ENCODE data around the gene RPS6KB2.
"Not testable (repeated sequence)": the region's sequence is repeated elsewhere in the genome, so short reads cannot be mapped to it uniquely, and the experiment has no call there.

Gene RPS6KB2

DNA sequence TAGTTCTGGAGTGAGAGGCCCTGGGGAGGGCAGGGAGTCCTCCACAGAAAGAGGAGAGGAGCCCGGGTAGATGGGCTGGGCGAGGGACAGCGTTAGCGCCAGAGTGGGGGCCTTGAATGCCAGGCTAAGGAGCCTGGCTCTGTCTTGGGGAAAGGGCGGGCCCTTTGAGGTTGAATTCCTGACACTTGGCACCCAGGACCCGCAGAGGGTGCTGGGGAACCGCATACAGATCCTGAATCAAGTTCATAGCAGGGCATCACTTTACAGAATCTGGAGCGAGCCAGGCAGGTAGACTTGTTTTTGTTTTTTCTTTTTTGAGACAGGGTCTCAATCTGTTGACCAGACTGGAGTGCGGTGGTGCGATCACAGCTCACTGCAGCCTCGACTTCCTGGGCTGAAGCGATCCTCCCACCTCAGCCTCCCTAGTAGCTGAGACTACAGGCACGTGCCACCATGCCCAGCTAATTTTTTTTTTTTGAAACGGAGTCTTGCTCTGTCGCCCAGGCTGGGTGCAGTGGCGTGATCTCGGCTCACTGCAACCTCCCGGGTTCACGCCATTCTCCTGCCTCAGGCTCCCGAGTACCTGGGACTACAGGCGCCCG lies 6.8 kb upstream of the RPS6KB2 start:
- no peak for DNase-seq (ENCODE audit: low spot score in 2 of 2)
- ATAC-seq (ENCODE audit: low read depth), result no peak
- H3K9me3 Mint-ChIP-seq, result no peaks in the 10 kb centered on the region
- peak overlapping the region; percentile 87 for H3K4me3 Mint-ChIP-seq
- H3K27me3 Mint-ChIP-seq, result no peaks in the 10 kb centered on the region
- H3K27ac Mint-ChIP-seq, result peak overlapping the region; percentile 65
- H3K36me3 Mint-ChIP-seq, result peaks cover 1% of the 10 kb centered on the region
- H3K4me1 Mint-ChIP-seq, result peaks cover 38% of the 10 kb centered on the region

DNA sequence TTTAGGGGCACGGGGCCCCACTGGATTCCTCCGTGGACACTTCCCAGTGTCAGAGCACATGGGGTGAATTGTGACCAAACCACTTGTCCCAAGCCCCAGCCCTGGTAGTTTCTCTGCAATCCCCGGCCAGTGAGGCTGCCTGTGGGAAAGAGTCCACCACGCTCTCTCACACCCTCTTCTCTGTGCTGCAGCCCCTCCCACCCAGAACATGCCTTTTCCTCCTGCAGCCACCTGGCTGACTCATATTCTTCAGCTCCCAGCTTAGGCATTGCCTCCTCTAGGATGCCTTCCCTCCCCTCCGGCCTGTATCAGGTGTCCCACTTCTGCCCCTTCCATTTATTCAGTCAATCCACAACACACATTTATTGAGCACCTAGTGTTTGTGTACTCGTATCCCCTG lies 5.4 kb upstream of the RPS6KB2 start:
- Mint-ChIP-seq H3K4me1 (peaks cover 27% of the 10 kb centered on the region), H3K9me3 (no peaks in the 10 kb centered on the region), H3K4me3 (peak overlapping the region; percentile 33), H3K36me3 (peaks cover 1% of the 10 kb centered on the region), H3K27me3 (no peaks in the 10 kb centered on the region), H3K27ac (no peak overlapping the region)
- DNase-seq (ENCODE audit: low spot score in 2 of 2) (no peak), ATAC-seq (ENCODE audit: low read depth) (no peak)

DNA sequence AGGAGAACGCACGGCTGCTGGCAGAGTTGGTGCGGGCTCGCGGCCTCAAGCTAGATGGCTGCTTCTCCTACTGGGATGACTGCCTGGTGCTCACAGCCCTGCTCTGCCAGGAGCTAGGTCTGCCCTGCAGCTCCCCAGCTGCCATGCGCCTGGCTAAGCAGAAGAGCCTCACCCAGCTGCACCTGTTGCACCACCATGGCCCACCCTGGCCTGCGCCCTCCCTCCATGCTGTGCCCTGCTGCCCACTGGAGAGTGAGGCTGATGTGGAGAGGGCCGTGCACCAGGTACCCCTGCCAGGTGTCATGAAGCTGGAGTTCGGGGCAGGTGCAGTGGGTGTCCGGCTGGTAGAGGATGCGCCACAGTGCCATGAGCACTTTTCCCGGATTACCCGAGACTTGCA lies 4.8 kb upstream of the RPS6KB2 start:
- peaks cover 23% of the 10 kb centered on the region for H3K4me1 Mint-ChIP-seq

DNA sequence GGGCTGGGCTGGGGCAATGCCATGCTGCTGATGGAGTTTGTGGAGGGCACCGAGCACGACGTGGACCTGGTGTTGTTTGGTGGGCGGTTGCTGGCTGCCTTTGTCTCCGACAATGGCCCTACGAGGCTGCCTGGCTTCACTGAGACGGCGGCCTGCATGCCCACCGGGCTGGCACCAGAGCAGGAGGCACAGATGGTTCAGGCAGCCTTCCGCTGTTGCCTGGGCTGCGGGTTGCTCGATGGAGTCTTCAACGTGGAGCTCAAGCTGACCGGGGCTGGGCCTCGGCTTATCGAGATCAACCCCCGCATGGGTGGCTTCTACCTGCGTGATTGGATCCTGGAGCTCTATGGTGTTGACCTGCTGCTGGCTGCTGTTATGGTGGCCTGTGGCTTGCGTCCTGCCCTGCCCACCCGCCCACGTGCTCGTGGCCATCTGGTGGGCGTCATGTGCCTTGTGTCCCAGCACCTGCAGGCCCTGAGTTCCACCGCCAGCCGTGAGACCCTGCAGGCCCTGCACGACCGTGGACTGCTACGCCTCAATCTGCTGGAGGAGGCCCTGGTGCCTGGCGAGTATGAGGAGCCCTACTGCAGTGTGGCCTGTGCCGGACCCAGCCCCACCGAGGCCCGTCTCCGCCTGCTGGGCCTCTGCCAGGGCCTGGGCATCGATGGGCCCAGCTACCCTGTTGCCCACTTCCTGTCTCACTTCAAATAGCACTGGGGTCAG lies 4.2 kb upstream of the RPS6KB2 start:
- Mint-ChIP-seq H3K9me3 (no peaks in the 10 kb centered on the region), H3K4me1 (peaks cover 27% of the 10 kb centered on the region), H3K27me3 (no peaks in the 10 kb centered on the region), H3K36me3 (peaks cover 1% of the 10 kb centered on the region), H3K4me3 (no peak overlapping the region), H3K27ac (no peak overlapping the region)
- DNase-seq (ENCODE audit: low spot score in 2 of 2) (no peak), ATAC-seq (ENCODE audit: low read depth) (no peak)

More for the DNA sequence above, 4.8 kb upstream of the RPS6KB2 start:
- ATAC-seq (ENCODE audit: low read depth), result no peak
- no peaks in the 10 kb centered on the region for H3K9me3 Mint-ChIP-seq
- peaks cover 1% of the 10 kb centered on the region for H3K36me3 Mint-ChIP-seq
- no peak overlapping the region for H3K4me3 Mint-ChIP-seq
- no peak overlapping the region for H3K27ac Mint-ChIP-seq
- H3K27me3 Mint-ChIP-seq, result no peaks in the 10 kb centered on the region
- no peak for DNase-seq (ENCODE audit: low spot score in 2 of 2)

DNA sequence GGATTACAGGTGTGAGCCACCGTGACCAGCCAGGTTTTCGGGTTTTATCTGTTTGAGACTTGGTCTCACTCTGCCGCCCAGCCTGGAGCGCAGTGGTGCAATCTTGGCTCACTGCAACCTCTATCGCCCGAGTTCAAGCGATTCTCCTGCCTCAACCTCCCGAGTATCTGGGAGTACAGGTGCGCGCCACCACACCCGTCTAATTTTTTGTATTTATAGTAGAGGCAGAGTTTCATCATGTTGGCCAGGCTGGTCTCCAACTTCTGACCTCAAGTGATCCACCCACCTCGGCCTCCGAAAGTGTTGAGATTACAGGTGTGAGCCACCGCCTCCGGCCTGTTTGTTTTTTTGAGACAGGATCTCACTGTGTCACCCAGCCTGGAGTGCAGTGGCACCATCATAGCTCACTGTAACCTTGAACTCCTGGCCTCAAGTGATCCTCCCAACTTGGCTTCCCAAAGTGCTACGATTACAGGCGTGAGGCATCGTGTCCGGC lies 882 bp upstream of the RPS6KB2 start:
- not testable (repeated sequence) for H3K27me3 Mint-ChIP-seq; H3K27ac Mint-ChIP-seq; H3K36me3 Mint-ChIP-seq; H3K9me3 Mint-ChIP-seq; ATAC-seq (ENCODE audit: low read depth); DNase-seq (ENCODE audit: low spot score in 2 of 2)
- H3K4me1 Mint-ChIP-seq, result peaks cover 22% of the 10 kb centered on the region
- peak overlapping the region; percentile 97 for H3K4me3 Mint-ChIP-seq

DNA sequence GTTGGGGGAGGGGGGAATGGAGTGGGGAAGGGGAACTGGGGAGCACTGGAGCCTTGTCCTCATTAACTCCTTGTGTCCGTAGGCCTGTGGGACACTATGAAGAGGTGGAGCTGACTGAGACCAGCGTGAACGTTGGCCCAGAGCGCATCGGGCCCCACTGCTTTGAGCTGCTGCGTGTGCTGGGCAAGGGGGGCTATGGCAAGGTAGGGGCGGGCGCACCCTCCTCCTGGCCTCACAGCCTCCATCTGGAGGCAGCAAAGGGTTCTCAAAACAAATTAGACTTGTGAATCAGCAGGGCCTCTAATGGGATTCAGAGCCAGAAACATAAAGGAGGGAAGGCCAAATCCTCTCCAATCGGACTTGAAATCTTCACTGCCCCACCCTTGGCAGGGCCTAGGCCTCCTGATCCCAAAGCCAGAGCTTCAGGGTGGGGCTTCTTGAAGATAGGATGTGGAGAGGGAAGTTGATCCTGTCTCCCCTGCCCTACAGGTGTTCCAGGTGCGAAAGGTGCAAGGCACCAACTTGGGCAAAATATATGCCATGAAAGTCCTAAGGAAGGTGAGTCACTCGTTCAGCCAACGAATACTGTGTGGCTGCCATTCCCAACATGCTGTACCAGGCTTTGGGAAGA lies 859 bp downstream of the RPS6KB2 start:
- ATAC-seq (ENCODE audit: low read depth) (no peak), DNase-seq (ENCODE audit: low spot score in 2 of 2) (no peak)
- peak overlapping the region; percentile 97 for H3K4me3 Mint-ChIP-seq
- H3K27ac Mint-ChIP-seq, result peak overlapping the region; percentile 95
- no peaks in the 10 kb centered on the region for H3K9me3 Mint-ChIP-seq
- no peaks in the 10 kb centered on the region for H3K27me3 Mint-ChIP-seq
- H3K4me1 Mint-ChIP-seq, result peaks cover 28% of the 10 kb centered on the region
- peaks cover 7% of the 10 kb centered on the region for H3K36me3 Mint-ChIP-seq

DNA sequence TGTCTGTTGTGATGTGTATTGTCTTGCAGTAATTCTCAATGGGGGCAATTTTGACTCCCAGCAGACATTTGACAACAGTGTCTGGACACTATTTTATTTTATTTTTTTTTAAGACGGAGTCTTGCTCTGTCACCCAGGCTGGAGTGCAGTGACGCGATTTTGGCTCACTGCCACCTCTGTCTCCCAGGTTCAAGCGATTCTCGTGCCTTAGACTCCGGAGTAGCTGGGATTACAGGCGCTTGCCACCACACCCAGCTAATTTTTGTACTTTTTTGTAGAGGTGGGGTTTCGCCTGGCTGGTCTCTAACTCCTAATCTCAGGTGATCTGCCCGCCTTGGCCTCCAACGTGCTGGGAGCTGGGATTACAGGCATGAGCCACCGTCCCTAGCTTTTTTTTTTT lies 1.4 kb downstream of the RPS6KB2 start:
- no peaks in the 10 kb centered on the region for H3K27me3 Mint-ChIP-seq
- H3K4me3 Mint-ChIP-seq, result peak overlapping the region; percentile 39
- no peaks in the 10 kb centered on the region for H3K9me3 Mint-ChIP-seq
- peaks cover 26% of the 10 kb centered on the region for H3K4me1 Mint-ChIP-seq
- no peak overlapping the region for H3K27ac Mint-ChIP-seq
- H3K36me3 Mint-ChIP-seq, result peaks cover 7% of the 10 kb centered on the region
- DNase-seq (ENCODE audit: low spot score in 2 of 2) (no peak), ATAC-seq (ENCODE audit: low read depth) (no peak)

DNA sequence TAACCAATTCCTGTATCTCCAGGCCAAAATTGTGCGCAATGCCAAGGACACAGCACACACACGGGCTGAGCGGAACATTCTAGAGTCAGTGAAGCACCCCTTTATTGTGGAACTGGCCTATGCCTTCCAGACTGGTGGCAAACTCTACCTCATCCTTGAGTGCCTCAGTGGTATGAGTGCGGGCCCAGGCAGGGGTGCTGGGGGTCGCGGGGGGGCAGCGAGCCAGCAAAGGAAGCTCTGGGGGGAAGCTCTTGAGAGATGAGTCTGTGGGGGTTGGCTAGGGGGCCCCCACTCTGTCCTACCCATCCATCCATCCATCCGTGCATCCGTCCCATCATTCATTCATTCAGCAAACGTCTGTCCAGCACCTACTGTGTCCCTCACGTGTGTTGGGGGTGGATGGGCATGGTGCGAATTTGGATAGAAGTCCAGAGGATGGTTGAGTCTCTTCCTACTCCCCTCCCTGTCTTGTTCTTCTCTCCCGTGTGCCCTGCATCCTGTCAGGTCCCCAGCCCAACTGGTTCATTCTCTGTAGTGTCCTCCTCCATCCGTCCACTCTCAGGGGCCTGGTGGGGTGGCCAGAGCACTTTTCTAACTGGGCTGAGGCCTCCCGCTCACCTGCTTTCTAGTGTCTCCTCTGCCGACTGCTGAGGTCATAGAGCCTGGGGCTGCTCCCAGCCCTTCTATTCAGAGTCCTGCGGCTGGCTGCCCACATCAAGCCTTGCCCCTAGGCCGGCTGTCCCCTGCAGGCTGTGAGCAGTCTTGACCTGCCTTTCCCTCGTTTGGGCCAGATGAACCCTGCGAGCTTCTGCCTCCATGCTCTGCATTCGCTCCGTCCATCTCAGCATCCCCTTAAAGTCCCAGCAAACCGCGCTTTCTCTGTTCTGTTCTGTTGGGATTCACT lies 3.3 kb downstream of the RPS6KB2 start:
- peaks cover 17% of the 10 kb centered on the region for H3K36me3 Mint-ChIP-seq
- no peak overlapping the region for H3K27ac Mint-ChIP-seq
- no peak for ATAC-seq (ENCODE audit: low read depth)
- no peak for DNase-seq (ENCODE audit: low spot score in 2 of 2)
- H3K4me1 Mint-ChIP-seq, result peaks cover 37% of the 10 kb centered on the region
- no peaks in the 10 kb centered on the region for H3K27me3 Mint-ChIP-seq
- no peaks in the 10 kb centered on the region for H3K9me3 Mint-ChIP-seq
- H3K4me3 Mint-ChIP-seq, result no peak overlapping the region

DNA sequence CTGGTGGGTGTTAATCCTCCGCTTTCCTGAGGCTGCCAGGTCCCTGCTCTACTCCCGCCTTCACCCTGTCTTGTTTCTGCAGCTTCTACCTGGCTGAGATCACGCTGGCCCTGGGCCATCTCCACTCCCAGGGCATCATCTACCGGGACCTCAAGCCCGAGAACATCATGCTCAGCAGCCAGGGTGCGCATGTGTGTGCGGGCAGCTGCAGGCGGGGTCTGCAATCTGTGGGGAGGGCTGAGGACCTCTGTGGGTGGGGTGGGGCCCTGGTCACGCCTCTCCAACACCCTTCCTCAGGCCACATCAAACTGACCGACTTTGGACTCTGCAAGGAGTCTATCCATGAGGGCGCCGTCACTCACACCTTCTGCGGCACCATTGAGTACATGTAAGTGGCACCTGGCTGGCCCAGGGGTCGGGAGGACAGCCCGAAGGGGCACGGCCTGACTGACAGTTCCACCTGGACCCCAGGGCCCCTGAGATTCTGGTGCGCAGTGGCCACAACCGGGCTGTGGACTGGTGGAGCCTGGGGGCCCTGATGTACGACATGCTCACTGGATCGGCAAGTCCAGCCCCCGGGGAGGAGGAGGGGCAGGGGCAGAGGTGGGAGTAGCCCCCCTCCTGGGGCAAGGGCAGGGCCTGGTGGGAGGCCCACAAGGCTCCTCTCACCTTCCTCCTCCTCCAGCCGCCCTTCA lies 4.5 kb downstream of the RPS6KB2 start:
- Mint-ChIP-seq H3K4me1 (peaks cover 38% of the 10 kb centered on the region), H3K4me3 (no peak overlapping the region), H3K27ac (peak overlapping the region; percentile 75), H3K36me3 (peaks cover 18% of the 10 kb centered on the region), H3K9me3 (no peaks in the 10 kb centered on the region), H3K27me3 (no peaks in the 10 kb centered on the region)
- ATAC-seq (ENCODE audit: low read depth), result no peak
- no peak for DNase-seq (ENCODE audit: low spot score in 2 of 2)

DNA sequence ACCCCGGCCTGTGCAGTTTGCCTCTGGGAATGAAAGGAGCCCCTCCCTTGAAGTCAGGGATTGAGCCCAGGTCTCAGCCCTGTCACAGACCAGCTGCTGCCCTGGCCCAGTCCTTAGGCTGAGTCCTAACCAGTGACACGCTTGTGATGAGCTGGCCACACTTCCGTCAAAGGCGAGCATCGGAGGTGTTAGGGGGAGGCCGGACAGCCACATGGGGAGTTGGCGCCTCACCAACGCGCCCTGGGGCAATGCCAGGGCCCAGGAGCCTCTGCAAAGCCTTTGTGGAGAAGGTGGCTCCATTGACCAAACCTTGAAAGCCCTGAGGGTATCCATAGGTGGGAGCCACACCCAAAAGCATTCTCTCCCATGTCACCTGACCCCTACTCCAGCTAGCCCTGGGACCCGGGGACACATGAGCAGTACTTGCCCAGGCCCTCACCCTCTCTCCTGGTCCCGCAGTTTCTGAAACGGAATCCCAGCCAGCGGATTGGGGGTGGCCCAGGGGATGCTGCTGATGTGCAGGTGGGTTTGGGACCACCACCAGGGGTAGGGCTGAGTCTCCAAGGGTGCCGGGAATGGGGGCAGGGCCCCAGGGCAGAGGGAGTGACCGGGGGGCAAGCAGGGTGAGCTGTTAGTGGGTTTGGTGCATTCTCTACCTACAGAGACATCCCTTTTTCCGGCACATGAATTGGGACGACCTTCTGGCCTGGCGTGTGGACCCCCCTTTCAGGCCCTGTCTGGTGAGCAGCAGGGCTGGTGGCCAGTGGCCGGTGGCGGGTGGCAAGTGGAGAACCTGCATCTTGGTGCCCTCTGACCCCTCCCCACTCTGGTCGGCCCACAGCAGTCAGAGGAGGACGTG lies 5.5 kb downstream of the RPS6KB2 start:
- Mint-ChIP-seq H3K4me3 (peak overlapping the region; percentile 71), H3K9me3 (no peaks in the 10 kb centered on the region)

DNA sequence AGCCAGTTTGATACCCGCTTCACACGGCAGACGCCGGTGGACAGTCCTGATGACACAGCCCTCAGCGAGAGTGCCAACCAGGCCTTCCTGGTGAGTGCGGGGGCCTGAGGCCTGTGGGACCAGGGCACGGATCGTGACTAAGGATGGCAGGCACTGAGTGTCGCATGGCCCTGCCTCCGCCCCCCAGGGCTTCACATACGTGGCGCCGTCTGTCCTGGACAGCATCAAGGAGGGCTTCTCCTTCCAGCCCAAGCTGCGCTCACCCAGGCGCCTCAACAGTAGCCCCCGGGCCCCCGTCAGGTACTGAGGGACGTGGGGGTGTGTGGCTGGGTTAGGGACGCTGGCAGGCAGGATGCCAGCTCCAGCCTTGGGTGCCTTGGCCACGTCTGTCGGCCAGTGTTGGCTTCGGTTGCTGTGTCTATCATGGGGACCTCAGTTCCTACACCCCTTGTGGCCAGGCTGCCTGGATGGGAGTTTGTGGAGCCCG lies 6.1 kb downstream of the RPS6KB2 start:
- H3K4me3 Mint-ChIP-seq, result peak overlapping the region; percentile 71
- DNase-seq (ENCODE audit: low spot score in 2 of 2) (no peak), ATAC-seq (ENCODE audit: low read depth) (no peak)
- H3K4me1 Mint-ChIP-seq, result peaks cover 41% of the 10 kb centered on the region
- H3K27ac Mint-ChIP-seq, result peak overlapping the region; percentile 75
- H3K27me3 Mint-ChIP-seq, result no peaks in the 10 kb centered on the region
- peaks cover 21% of the 10 kb centered on the region for H3K36me3 Mint-ChIP-seq
- H3K9me3 Mint-ChIP-seq, result no peaks in the 10 kb centered on the region

More for the DNA sequence above, 5.5 kb downstream of the RPS6KB2 start:
- Mint-ChIP-seq H3K27me3 (no peaks in the 10 kb centered on the region), H3K36me3 (peaks cover 18% of the 10 kb centered on the region), H3K4me1 (peaks cover 35% of the 10 kb centered on the region), H3K27ac (peak overlapping the region; percentile 75)
- ATAC-seq (ENCODE audit: low read depth) (no peak), DNase-seq (ENCODE audit: low spot score in 2 of 2) (no peak)

DNA sequence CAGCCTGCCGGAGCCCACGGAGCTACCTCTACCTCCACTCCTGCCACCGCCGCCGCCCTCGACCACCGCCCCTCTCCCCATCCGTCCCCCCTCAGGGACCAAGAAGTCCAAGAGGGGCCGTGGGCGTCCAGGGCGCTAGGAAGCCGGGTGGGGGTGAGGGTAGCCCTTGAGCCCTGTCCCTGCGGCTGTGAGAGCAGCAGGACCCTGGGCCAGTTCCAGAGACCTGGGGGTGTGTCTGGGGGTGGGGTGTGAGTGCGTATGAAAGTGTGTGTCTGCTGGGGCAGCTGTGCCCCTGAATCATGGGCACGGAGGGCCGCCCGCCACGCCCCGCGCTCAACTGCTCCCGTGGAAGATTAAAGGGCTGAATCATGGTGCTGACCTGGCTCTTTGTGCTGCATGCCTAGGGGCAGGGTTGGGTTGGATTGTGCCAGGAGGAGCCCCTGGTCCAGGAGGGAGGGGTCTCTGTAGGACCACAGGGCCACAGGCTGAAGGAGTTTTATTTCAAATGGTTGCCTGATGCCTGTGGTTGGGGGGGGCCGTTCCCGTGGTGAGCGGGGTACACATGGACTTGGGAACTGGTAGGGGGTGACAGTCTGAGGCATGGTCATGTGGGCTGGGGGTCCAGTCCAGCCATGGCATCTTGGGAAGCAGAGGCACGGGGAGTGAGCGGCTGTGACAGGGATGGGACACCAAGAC lies 6.9 kb downstream of the RPS6KB2 start:
- ATAC-seq (ENCODE audit: low read depth) (no peak), DNase-seq (ENCODE audit: low spot score in 2 of 2) (no peak)
- H3K9me3 Mint-ChIP-seq, result no peaks in the 10 kb centered on the region
- peak overlapping the region; percentile 86 for H3K27ac Mint-ChIP-seq
- H3K27me3 Mint-ChIP-seq, result no peaks in the 10 kb centered on the region
- peaks cover 47% of the 10 kb centered on the region for H3K4me1 Mint-ChIP-seq
- H3K36me3 Mint-ChIP-seq, result peaks cover 23% of the 10 kb centered on the region
- H3K4me3 Mint-ChIP-seq, result peak overlapping the region; percentile 93

Measured in memory B cell (primary cell).